GM18507 (cell line): ENCODE measurements around the gene RAB11FIP3.
"Not testable (repeated sequence)": the region's sequence is repeated elsewhere in the genome, so short reads cannot be mapped to it uniquely, and the experiment has no call there.

Experiments used
- DNase-seq: peaks from one replicate; pipeline ENCODE4 v3.0.0; 2011; ENCODE audit warnings: low read depth; ENCODE audit not compliant: insufficient read length; ENCODE audit errors: extremely low spot score
- FAIRE-seq: peaks from 2 replicates; lab custom pipeline; 2011; peaks lifted over from hg19 to GRCh38; lab: Jason Lieb, UNC

RAB11FIP3 gene

GRCh38 chr16:387761-388666 is 37.4 kb upstream of the RAB11FIP3 start:
- not testable (repeated sequence) for FAIRE-seq, DNase-seq

GRCh38 chr16:389352-389751 is 36.1 kb upstream of the RAB11FIP3 start:
- no peak for FAIRE-seq

GRCh38 chr16:391885-392335 is 33.5 kb upstream of the RAB11FIP3 start:
- FAIRE-seq (peak; percentile 59), DNase-seq (no peak)

More at GRCh38 chr16:389352-389751, 36.1 kb upstream of the RAB11FIP3 start:
- no peak for DNase-seq

GRCh38 chr16:392450-393030 is 32.9 kb upstream of the RAB11FIP3 start:
- DNase-seq (no peak), FAIRE-seq (no peak)

- FAIRE-seq: peak; percentile 31
- no peak for DNase-seq
Observed at GRCh38 chr16:396199-396598, 29.2 kb upstream of the RAB11FIP3 start.

GRCh38 chr16:396605-397004 is 28.8 kb upstream of the RAB11FIP3 start:
- DNase-seq: no peak
- FAIRE-seq: peak; percentile 58

- no peak for DNase-seq
- FAIRE-seq: no peak
Observed at GRCh38 chr16:397135-397661, 28.3 kb upstream of the RAB11FIP3 start, which contains the start of gene NME4. NME4 (plus strand) TSS chr16:397199; CDS start chr16:397223, 24 bp downstream.

- FAIRE-seq (no peak), DNase-seq (no peak)
Observed at GRCh38 chr16:397736-398332, 27.6 kb upstream of the RAB11FIP3 start.

- FAIRE-seq (no peak), DNase-seq (no peak)
Observed at GRCh38 chr16:398561-399339, 26.7 kb upstream of the RAB11FIP3 start.

GRCh38 chr16:399340-400019 is 26.0 kb upstream of the RAB11FIP3 start:
- DNase-seq (no peak), FAIRE-seq (no peak)

GRCh38 chr16:400061-400591 is 25.3 kb upstream of the RAB11FIP3 start:
- DNase-seq (no peak), FAIRE-seq (no peak)

GRCh38 chr16:401468-402348 is 23.7 kb upstream of the RAB11FIP3 start, which contains the start of gene DECR2:
DECR2 (plus strand) TSS chr16:401885; CDS start chr16:401964, 79 bp downstream.
- peak; percentile 69 for FAIRE-seq
- peak; percentile 99 for DNase-seq

GRCh38 chr16:404971-405486 is 20.4 kb upstream of the RAB11FIP3 start:
- FAIRE-seq (no peak), DNase-seq (no peak)

GRCh38 chr16:405548-406506 is 19.6 kb upstream of the RAB11FIP3 start:
- FAIRE-seq (no peak), DNase-seq (no peak)

- DNase-seq (no peak), FAIRE-seq (no peak)
Observed at GRCh38 chr16:407253-407652, 18.2 kb upstream of the RAB11FIP3 start.

- FAIRE-seq: no peak
- DNase-seq: no peak
Observed at GRCh38 chr16:410516-411178, 14.8 kb upstream of the RAB11FIP3 start.
